Measurements from ENCODE around the gene LENG8.
A peak's percentile ranks its signal among the peaks of the same experiment; 100 is the strongest.
"Not testable (repeated sequence)": the region's sequence is repeated elsewhere in the genome, so short reads cannot be mapped to it uniquely, and the experiment has no call there.

LENG8 gene

DNA sequence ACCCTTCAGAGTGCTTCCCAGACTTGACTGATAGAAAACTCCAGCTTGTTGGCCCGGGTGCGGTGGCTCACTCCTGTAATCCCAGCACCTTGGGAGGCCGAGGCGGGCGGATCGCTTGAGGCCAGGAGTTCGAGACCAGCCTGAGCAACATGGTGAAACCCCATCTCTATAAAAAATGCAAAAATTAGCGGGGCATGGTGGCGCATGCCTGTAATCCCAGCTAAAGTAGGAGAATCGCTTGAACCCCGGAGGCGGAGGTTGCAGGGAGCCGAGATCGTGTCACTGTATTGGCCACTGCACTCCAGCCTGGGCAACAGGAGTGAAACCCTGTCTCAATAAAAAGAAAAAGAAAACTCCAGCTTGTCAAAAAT is 17.1 kb downstream of the LENG8 start:
- not testable (repeated sequence) for H2AK5ac ChIP-seq (ENCODE audit: low read depth, low read length); DNase-seq (ENCODE audit: low spot score); H3K23ac ChIP-seq (ENCODE audit: low read depth, low read length, poor library complexity); H2BK15ac ChIP-seq (ENCODE audit: low read length); H2BK120ac ChIP-seq (ENCODE audit: low read depth, low read length); H3K27ac ChIP-seq (replicated peaks; ENCODE audit: low read length); H4K91ac ChIP-seq (ENCODE audit: low read depth, low read length, poor library complexity); H3K79me1 ChIP-seq (ENCODE audit: low read depth, low read length); H2BK12ac ChIP-seq (ENCODE audit: low read length); H3K9ac ChIP-seq (ENCODE audit: low read depth, low read length, poor library complexity); H2AFZ ChIP-seq (ENCODE audit: low read length); H3K4me2 ChIP-seq (ENCODE audit: insufficient read depth, low read length, poor library complexity, severe bottlenecking); H3K9me3 ChIP-seq (replicated peaks in 1 of 2; ENCODE audit: control insufficient read depth in 2 of 2, insufficient read depth in 1 of 2, low read depth in 1 of 2, low read length in 2 of 2); H3K18ac ChIP-seq (ENCODE audit: low read length); H3K4me3 ChIP-seq (ENCODE audit: low read length in 2 of 2); H3K14ac ChIP-seq (ENCODE audit: low read length); H4K8ac ChIP-seq (ENCODE audit: low read depth, low read length); H2BK5ac ChIP-seq (ENCODE audit: low read length); H3K4ac ChIP-seq (ENCODE audit: low read length)
- H3K4me1 ChIP-seq (ENCODE audit: control insufficient read depth in 2 of 2, insufficient read depth in 1 of 2, low read depth in 1 of 2, low read length in 2 of 2): peaks cover 5 to 13% of the 10 kb centered on the region in 2 donors
- WGBS, 2 donors (ENCODE audit: extremely low coverage in 2 of 2, insufficient read length in 2 of 2, insufficient replicate concordance in 1 of 2): no CpG with 5 or more reads among the region's 14 CpGs
- peaks cover 0 to 24% (median 0%) of the 10 kb centered on the region in 3 experiments for H3K27me3 ChIP-seq (ENCODE audit: control insufficient read depth in 3 of 3, insufficient read depth in 3 of 3, low read depth in 1 of 3, low read length in 3 of 3)
- peaks cover 9 to 14% of the 10 kb centered on the region in 2 donors for H3K36me3 ChIP-seq (replicated peaks in 1 of 2; ENCODE audit: control insufficient read depth in 2 of 2, insufficient read depth in 2 of 2, low read length in 2 of 2)

GRCh38 chr19:54469496-54469934 is 20.5 kb downstream of the LENG8 start:
- Histone ChIP-seq H3K9ac (ENCODE audit: low read depth, low read length, poor library complexity) (no peak overlapping the region), H3K79me1 (ENCODE audit: low read depth, low read length) (no peaks in the 10 kb centered on the region), H3K23ac (ENCODE audit: low read depth, low read length, poor library complexity) (no peak overlapping the region), H3K14ac (ENCODE audit: low read length) (no peak overlapping the region), H3K18ac (ENCODE audit: low read length) (no peak overlapping the region), H3K9me3 (replicated peaks in 1 of 2; ENCODE audit: control insufficient read depth in 2 of 2, insufficient read depth in 1 of 2, low read depth in 1 of 2, low read length in 2 of 2) (peaks cover 0 to 2% of the 10 kb centered on the region in 2 donors), H4K91ac (ENCODE audit: low read depth, low read length, poor library complexity) (no peak overlapping the region), H2BK12ac (ENCODE audit: low read length) (no peak overlapping the region), H3K36me3 (replicated peaks in 1 of 2; ENCODE audit: control insufficient read depth in 2 of 2, insufficient read depth in 2 of 2, low read length in 2 of 2) (no peaks in the 10 kb centered on the region), H2AK5ac (ENCODE audit: low read depth, low read length) (no peak overlapping the region), H3K27ac (replicated peaks; ENCODE audit: low read length) (no peak overlapping the region), H3K4ac (ENCODE audit: low read length) (no peak overlapping the region), H2BK5ac (ENCODE audit: low read length) (no peak overlapping the region), H4K8ac (ENCODE audit: low read depth, low read length) (no peak overlapping the region), H3K4me3 (ENCODE audit: low read length in 2 of 2) (no peak overlapping the region), H3K4me2 (ENCODE audit: insufficient read depth, low read length, poor library complexity, severe bottlenecking) (no peak overlapping the region), H3K4me1 (ENCODE audit: control insufficient read depth in 2 of 2, insufficient read depth in 1 of 2, low read depth in 1 of 2, low read length in 2 of 2) (peaks cover 13 to 18% of the 10 kb centered on the region in 2 donors), H3K27me3 (ENCODE audit: control insufficient read depth in 3 of 3, insufficient read depth in 3 of 3, low read depth in 1 of 3, low read length in 3 of 3) (peaks cover 0 to 29% (median 0%) of the 10 kb centered on the region in 3 experiments), H2BK120ac (ENCODE audit: low read depth, low read length) (no peak overlapping the region), H2AFZ (ENCODE audit: low read length) (no peak overlapping the region), H2BK15ac (ENCODE audit: low read length) (no peak overlapping the region)
- WGBS, 2 donors (ENCODE audit: extremely low coverage in 2 of 2, insufficient read length in 2 of 2, insufficient replicate concordance in 1 of 2): no CpG with 5 or more reads among the region's 8 CpGs
- no peak for DNase-seq (ENCODE audit: low spot score)

GRCh38 chr19:54470276-54470887 is 21.4 kb downstream of the LENG8 start:
- H3K27me3 ChIP-seq (ENCODE audit: control insufficient read depth in 3 of 3, insufficient read depth in 3 of 3, low read depth in 1 of 3, low read length in 3 of 3): peaks cover 0 to 25% (median 0%) of the 10 kb centered on the region in 3 experiments
- no peak overlapping the region for H2BK15ac ChIP-seq (ENCODE audit: low read length)
- H3K9me3 ChIP-seq (replicated peaks in 1 of 2; ENCODE audit: control insufficient read depth in 2 of 2, insufficient read depth in 1 of 2, low read depth in 1 of 2, low read length in 2 of 2): peaks cover 0 to 2% of the 10 kb centered on the region in 2 donors
- no peaks in the 10 kb centered on the region for H3K36me3 ChIP-seq (replicated peaks in 1 of 2; ENCODE audit: control insufficient read depth in 2 of 2, insufficient read depth in 2 of 2, low read length in 2 of 2)
- H3K4me3 ChIP-seq (ENCODE audit: low read length in 2 of 2): no peak overlapping the region
- H3K4me2 ChIP-seq (ENCODE audit: insufficient read depth, low read length, poor library complexity, severe bottlenecking): no peak overlapping the region
- no peak for DNase-seq (ENCODE audit: low spot score)
- no peak overlapping the region for H2BK5ac ChIP-seq (ENCODE audit: low read length)
- no peak overlapping the region for H2BK120ac ChIP-seq (ENCODE audit: low read depth, low read length)
- no peak overlapping the region for H4K91ac ChIP-seq (ENCODE audit: low read depth, low read length, poor library complexity)
- H3K27ac ChIP-seq (replicated peaks; ENCODE audit: low read length): no peak overlapping the region
- H4K8ac ChIP-seq (ENCODE audit: low read depth, low read length): no peak overlapping the region
- H3K9ac ChIP-seq (ENCODE audit: low read depth, low read length, poor library complexity): no peak overlapping the region
- peaks cover 13 to 18% of the 10 kb centered on the region in 2 donors for H3K4me1 ChIP-seq (ENCODE audit: control insufficient read depth in 2 of 2, insufficient read depth in 1 of 2, low read depth in 1 of 2, low read length in 2 of 2)
- no peak overlapping the region for H3K18ac ChIP-seq (ENCODE audit: low read length)
- no peak overlapping the region for H2AK5ac ChIP-seq (ENCODE audit: low read depth, low read length)
- H2AFZ ChIP-seq (ENCODE audit: low read length): no peak overlapping the region
- H3K23ac ChIP-seq (ENCODE audit: low read depth, low read length, poor library complexity): no peak overlapping the region
- H3K14ac ChIP-seq (ENCODE audit: low read length): no peak overlapping the region
- WGBS, 2 donors (ENCODE audit: extremely low coverage in 2 of 2, insufficient read length in 2 of 2, insufficient replicate concordance in 1 of 2): no CpG with 5 or more reads among the region's 10 CpGs
- H2BK12ac ChIP-seq (ENCODE audit: low read length): no peak overlapping the region
- H3K4ac ChIP-seq (ENCODE audit: low read length): no peak overlapping the region
- no peaks in the 10 kb centered on the region for H3K79me1 ChIP-seq (ENCODE audit: low read depth, low read length)

- Histone ChIP-seq H3K14ac (ENCODE audit: low read length) (peak overlapping the region; percentile 38), H2AK5ac (ENCODE audit: low read depth, low read length) (peak overlapping the region; percentile 92), H3K27me3 (ENCODE audit: control insufficient read depth in 3 of 3, insufficient read depth in 3 of 3, low read depth in 1 of 3, low read length in 3 of 3) (peaks cover 0 to 23% (median 0%) of the 10 kb centered on the region in 3 experiments), H3K4me3 (ENCODE audit: low read length in 2 of 2) (peak overlapping the region in 1 of 2 donors; percentile 65), H3K9me3 (replicated peaks in 1 of 2; ENCODE audit: control insufficient read depth in 2 of 2, insufficient read depth in 1 of 2, low read depth in 1 of 2, low read length in 2 of 2) (peaks cover 0 to 2% of the 10 kb centered on the region in 2 donors), H3K23ac (ENCODE audit: low read depth, low read length, poor library complexity) (no peak overlapping the region), H3K4me1 (ENCODE audit: control insufficient read depth in 2 of 2, insufficient read depth in 1 of 2, low read depth in 1 of 2, low read length in 2 of 2) (peaks cover 13 to 18% of the 10 kb centered on the region in 2 donors), H3K36me3 (replicated peaks in 1 of 2; ENCODE audit: control insufficient read depth in 2 of 2, insufficient read depth in 2 of 2, low read length in 2 of 2) (no peaks in the 10 kb centered on the region), H2BK5ac (ENCODE audit: low read length) (peak overlapping the region; percentile 53), H3K27ac (replicated peaks; ENCODE audit: low read length) (no peak overlapping the region), H2BK120ac (ENCODE audit: low read depth, low read length) (peak overlapping the region; percentile 72), H3K79me1 (ENCODE audit: low read depth, low read length) (no peaks in the 10 kb centered on the region), H4K91ac (ENCODE audit: low read depth, low read length, poor library complexity) (no peak overlapping the region), H3K18ac (ENCODE audit: low read length) (peak overlapping the region; percentile 98), H4K8ac (ENCODE audit: low read depth, low read length) (peak overlapping the region; percentile 65), H3K4ac (ENCODE audit: low read length) (no peak overlapping the region), H3K4me2 (ENCODE audit: insufficient read depth, low read length, poor library complexity, severe bottlenecking) (peak overlapping the region; percentile 69), H2AFZ (ENCODE audit: low read length) (peak overlapping the region; percentile 68), H2BK12ac (ENCODE audit: low read length) (peak overlapping the region; percentile 41), H2BK15ac (ENCODE audit: low read length) (peak overlapping the region; percentile 75), H3K9ac (ENCODE audit: low read depth, low read length, poor library complexity) (peak overlapping the region; percentile 21)
- no peak for DNase-seq (ENCODE audit: low spot score)
- WGBS, 2 donors (ENCODE audit: extremely low coverage in 2 of 2, insufficient read length in 2 of 2, insufficient replicate concordance in 1 of 2): no CpG with 5 or more reads among the region's 60 CpGs
These were observed 22.2 kb downstream of the LENG8 start for GRCh38 chr19:54470991-54471782.
